Ishikawa (cell line): ENCODE data around the gene ZNF579.

ENCODE experiments used
- EGR1 ChIP-seq: IDR thresholded peaks from 2 replicates; pipeline ENCODE4 v1.6.1; 2012
- TAF1 ChIP-seq: IDR thresholded peaks from 2 replicates; pipeline ENCODE4 v1.6.1; 2012; ENCODE audit warnings: low read depth, mild to moderate bottlenecking
- TEAD4 ChIP-seq: IDR thresholded peaks from 2 replicates; pipeline ENCODE4 v1.6.1; 2012
- YY1 ChIP-seq: IDR thresholded peaks from 2 replicates; pipeline ENCODE4 v1.6.1; 2012; ENCODE audit warnings: low read depth
- TF ChIP-seq, protein P1 (sequence below): IDR thresholded peaks from 2 replicates; pipeline ENCODE4 v1.6.1; 2012

DNA sequence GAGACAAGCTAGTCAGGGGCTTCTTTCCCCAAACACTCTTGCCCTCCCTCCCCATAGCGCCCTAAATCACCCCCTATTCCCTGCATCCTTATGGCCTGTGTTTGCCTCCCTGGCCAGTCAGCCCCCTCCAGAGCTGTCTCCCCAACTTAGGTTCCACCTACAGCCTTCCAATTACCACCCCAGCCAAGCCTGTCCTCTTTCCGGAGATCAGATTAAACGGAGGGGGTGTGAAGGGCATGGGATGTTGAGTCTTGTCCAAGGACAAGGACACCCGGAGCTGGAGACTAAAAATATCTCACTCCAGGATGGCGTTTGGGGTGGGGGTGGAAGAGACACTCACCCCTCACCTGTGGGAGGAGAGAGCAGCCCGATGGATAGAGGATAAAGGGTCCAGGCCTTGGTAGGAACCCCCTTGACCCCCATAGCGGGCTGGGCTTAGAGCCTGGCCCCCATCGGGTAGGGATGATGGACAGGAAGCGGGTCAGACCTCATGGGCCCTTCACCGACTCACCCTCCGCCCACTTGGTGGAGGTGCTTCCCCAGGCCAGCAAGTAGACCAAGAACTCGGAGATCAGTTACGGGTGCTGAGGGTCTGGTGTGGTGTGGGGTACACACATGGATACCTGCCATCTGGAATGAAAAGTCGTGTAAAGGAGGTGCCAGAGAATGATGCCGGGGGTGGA is 30.8 kb upstream of the ZNF579 start:
- no peak for TF ChIP-seq YY1
- TF ChIP-seq TEAD4 = no peak
- TF ChIP-seq, protein P1, sequence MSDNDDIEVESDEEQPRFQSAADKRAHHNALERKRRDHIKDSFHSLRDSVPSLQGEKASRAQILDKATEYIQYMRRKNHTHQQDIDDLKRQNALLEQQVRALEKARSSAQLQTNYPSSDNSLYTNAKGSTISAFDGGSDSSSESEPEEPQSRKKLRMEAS = no peak
- TF ChIP-seq TAF1 = no peak
- TF ChIP-seq EGR1 = no peak
